H9 (cell line): ENCODE data around the gene NAT16. TPM values are rescaled to one million over a fixed set of nuclear protein-coding genes. Genes with fewer than 3 reads are reported as not detected.

Source experiments
- DNase-seq: peaks from one replicate; pipeline ENCODE4 v3.0.0-alpha.2; 2017
- H2AFZ ChIP-seq: one replicate; pipeline ENCODE4 v1.6.1; 2013; ENCODE audit warnings: mild to moderate bottlenecking, low read length, control low read depth, moderate library complexity
- H2AK5ac ChIP-seq: 2 replicates; pipeline ENCODE4 v1.6.1; 2013; ENCODE audit warnings: low read length, control low read depth, mixed read lengths; ENCODE audit not compliant: insufficient read length
- H2BK120ac ChIP-seq: one replicate; pipeline ENCODE4 v1.6.1; 2013; ENCODE audit warnings: low read depth, mild to moderate bottlenecking, low read length, control low read depth, inconsistent platforms; ENCODE audit not compliant: poor library complexity, severe bottlenecking
- H2BK12ac ChIP-seq: 2 replicates; pipeline ENCODE4 v1.6.1; 2013; ENCODE audit warnings: low read length, control low read depth, mixed read lengths, low read depth; ENCODE audit not compliant: insufficient read length
- H2BK15ac ChIP-seq: 2 replicates; pipeline ENCODE4 v1.6.1; 2013; ENCODE audit warnings: low read depth, low read length, control low read depth
- H2BK20ac ChIP-seq: one replicate; pipeline ENCODE4 v1.6.1; 2013; ENCODE audit warnings: low read depth, mild to moderate bottlenecking, low read length, control low read depth, inconsistent platforms; ENCODE audit not compliant: poor library complexity, severe bottlenecking
- H2BK5ac ChIP-seq: 2 replicates; pipeline ENCODE4 v1.6.1; 2013; ENCODE audit warnings: low read length, control low read depth, mixed read lengths; ENCODE audit not compliant: insufficient read length
- H3K14ac ChIP-seq: 2 replicates; pipeline ENCODE4 v1.6.1; 2013; ENCODE audit warnings: low read length, control low read depth; ENCODE audit not compliant: insufficient read depth
- H3K18ac ChIP-seq: 2 replicates; pipeline ENCODE4 v1.6.1; 2013; ENCODE audit warnings: low read depth, mild to moderate bottlenecking, mixed read lengths, low read length, control low read depth; ENCODE audit not compliant: insufficient read length
- H3K23ac ChIP-seq: 2 replicates; pipeline ENCODE4 v1.6.1; 2013; ENCODE audit warnings: low read length, control low read depth, mixed read lengths, low read depth; ENCODE audit not compliant: insufficient read length
- H3K23me2 ChIP-seq: 2 replicates; pipeline ENCODE4 v1.6.1; 2013; ENCODE audit warnings: low read depth, mild to moderate bottlenecking, mixed read lengths, low read length, control low read depth; ENCODE audit not compliant: insufficient read length, poor library complexity, severe bottlenecking
- H3K27ac ChIP-seq: 2 replicates; pipeline ENCODE4 v1.5.1; 2013; ENCODE audit warnings: low read length, control low read depth, mixed read lengths, low read depth; ENCODE audit not compliant: insufficient read length
- H3K27me3 ChIP-seq: 2 replicates; pipeline ENCODE4 v1.6.1; 2013; ENCODE audit warnings: low read length, control low read depth, inconsistent platforms; ENCODE audit not compliant: insufficient read depth
- H3K4ac ChIP-seq: 2 replicates; pipeline ENCODE4 v1.6.1; 2013; ENCODE audit warnings: low read depth, mild to moderate bottlenecking, control low read depth, inconsistent platforms, low read length, moderate library complexity
- H3K4me1 ChIP-seq: 2 replicates; pipeline ENCODE4 v1.6.1; 2013; ENCODE audit warnings: low read length, control low read depth, inconsistent platforms; ENCODE audit not compliant: insufficient read depth
- H3K4me2 ChIP-seq: 2 replicates; pipeline ENCODE4 v1.6.1; 2013; ENCODE audit warnings: low read length, control low read depth, mixed read lengths; ENCODE audit not compliant: insufficient read length, insufficient read depth
- H3K56ac ChIP-seq: 2 replicates; pipeline ENCODE4 v1.6.1; 2013; ENCODE audit warnings: low read depth, mild to moderate bottlenecking, mixed read lengths, low read length, control low read depth; ENCODE audit not compliant: insufficient read length
- H3K79me1 ChIP-seq: 2 replicates; pipeline ENCODE4 v1.6.1; 2013; ENCODE audit warnings: low read depth, mild to moderate bottlenecking, moderate library complexity, low read length, control low read depth, inconsistent platforms; ENCODE audit not compliant: insufficient read depth, poor library complexity, severe bottlenecking
- H3K79me2 ChIP-seq: 2 replicates; pipeline ENCODE4 v1.6.1; 2013; ENCODE audit warnings: low read length, control low read depth, inconsistent platforms; ENCODE audit not compliant: insufficient read depth
- H3K9ac ChIP-seq: 2 replicates; pipeline ENCODE4 v1.6.1; 2013; ENCODE audit warnings: low read length, control low read depth, mixed read lengths; ENCODE audit not compliant: insufficient read length; ENCODE audit errors: extremely low read depth
- H3K9me3 ChIP-seq: one replicate; pipeline ENCODE4 v1.6.1; 2013; ENCODE audit warnings: low read depth, low read length, inconsistent platforms; ENCODE audit not compliant: control insufficient read depth
- H3T11ph ChIP-seq: one replicate; pipeline ENCODE4 v1.6.1; 2013; ENCODE audit warnings: mild to moderate bottlenecking, low read length, control low read depth, inconsistent platforms
- H4K20me1 ChIP-seq: one replicate; pipeline ENCODE4 v1.6.1; 2013; ENCODE audit not compliant: control insufficient read depth, insufficient read length, insufficient read depth
- H4K5ac ChIP-seq: 2 replicates; pipeline ENCODE4 v1.6.1; 2013; ENCODE audit warnings: low read depth, mild to moderate bottlenecking, mixed read lengths, low read length, control low read depth; ENCODE audit not compliant: insufficient read length
- H4K8ac ChIP-seq: replicated peaks from 2 replicates; pipeline ENCODE4 v1.6.1; 2013; ENCODE audit warnings: low read length, control low read depth, mixed read lengths, low read depth; ENCODE audit not compliant: insufficient read length
- H4K91ac ChIP-seq: 2 replicates; pipeline ENCODE4 v1.6.1; 2013; ENCODE audit warnings: low read depth, mild to moderate bottlenecking, moderate library complexity, mixed read lengths, low read length, control low read depth; ENCODE audit not compliant: insufficient read length
- H3K27ac Mint-ChIP-seq, 3 experiments: 2 replicates in 2 of 3; 3 replicates in 1 of 3; pipeline ENCODE4 v1.8.0; 2020 to 2021; ENCODE audit warnings: mixed read lengths in 3 of 3, mild to moderate bottlenecking in 1 of 3, moderate library complexity in 1 of 3
- H3K27me3 Mint-ChIP-seq: 2 replicates; pipeline ENCODE4 v1.8.0; 2021; ENCODE audit warnings: low read depth, mild to moderate bottlenecking, moderate library complexity, mixed read lengths
- H3K36me3 Mint-ChIP-seq, 3 experiments: 2 replicates in 2 of 3; 3 replicates in 1 of 3; pipeline ENCODE4 v1.8.0; 2020 to 2021; ENCODE audit warnings: low read depth in 3 of 3, mixed read lengths in 3 of 3; ENCODE audit not compliant: insufficient read depth in 1 of 3
- H3K4me1 Mint-ChIP-seq, 2 experiments: 2 replicates each; pipeline ENCODE4 v1.8.0; 2020; ENCODE audit warnings: mixed read lengths in 2 of 2
- H3K4me3 Mint-ChIP-seq, 2 experiments: 2 replicates in 1 of 2; 3 replicates in 1 of 2; pipeline ENCODE4 v1.8.0; 2020 to 2021; ENCODE audit warnings: mild to moderate bottlenecking in 2 of 2, mixed read lengths in 2 of 2, moderate library complexity in 1 of 2
- H3K9me3 Mint-ChIP-seq, 2 experiments: 2 replicates in 1 of 2; 3 replicates in 1 of 2; pipeline ENCODE4 v1.8.0; 2020; ENCODE audit warnings: mild to moderate bottlenecking in 2 of 2, mixed read lengths in 2 of 2, moderate library complexity in 1 of 2
- WGBS: extraction: QIAGEN DNeasy Blood & Tissue Kit; methylation state at CpG from one replicate; pipeline ENCODE4 v1.1.7; 2013; ENCODE audit warnings: missing lambda C conversion rate, low lambda C conversion rate, mixed read lengths; ENCODE audit not compliant: insufficient read length; ENCODE audit errors: extremely low coverage; 5-methylcytosine and 5-hydroxymethylcytosine counted together
- total RNA-seq: library from RNA; stranded (reverse); gene quantifications from 2 replicates; pipeline ENCODE4 v1.2.1, GENCODE V29; 2021
- TF ChIP-seq, protein P1 (sequence below): fragments of 200-600 bp; sonication (generic); conservative IDR thresholded peaks from 3 replicates; pipeline ENCODE4 v1.8.0; 2021; ENCODE audit warnings: antibody characterized with exemption, mild to moderate bottlenecking

NAT16 gene
- total RNA-seq, 1 experiment from 2014 or later, result 0.50 TPM

- no peaks in the 10 kb centered on the region for H3K36me3 Mint-ChIP-seq
- no peak overlapping the region for H3K18ac ChIP-seq
- no peak overlapping the region for H3K56ac ChIP-seq
- no peak overlapping the region for H2BK120ac ChIP-seq
- no peak overlapping the region for H3K27ac Mint-ChIP-seq
- peak overlapping the region in 1 of 2 experiments; percentile 82; a peak in 2 of 5 replicates for H3K4me3 Mint-ChIP-seq
- WGBS, result no CpG with 5 or more reads among the region's 3 CpGs
- H3K4me2 ChIP-seq, result no peak overlapping the region
- H3K9me3 Mint-ChIP-seq, result peaks cover 0 to 2% of the 10 kb centered on the region in 2 experiments; a peak in 2 of 5 replicates
- H3T11ph ChIP-seq, result no peak overlapping the region
- no peaks in the 10 kb centered on the region for H3K79me2 ChIP-seq
- H4K20me1 ChIP-seq, result no peaks in the 10 kb centered on the region
- no peak overlapping the region for H4K91ac ChIP-seq
- no peaks in the 10 kb centered on the region for H3K9me3 ChIP-seq
- H2BK12ac ChIP-seq, result no peak overlapping the region
- peaks cover 36% of the 10 kb centered on the region for H3K23me2 ChIP-seq
- H3K14ac ChIP-seq, result no peak overlapping the region
- peaks cover 29 to 37% of the 10 kb centered on the region in 2 experiments for H3K4me1 Mint-ChIP-seq
- no peak overlapping the region for H2BK15ac ChIP-seq
- no peak overlapping the region for H3K27ac ChIP-seq
- H2BK20ac ChIP-seq, result no peak overlapping the region
- no peaks in the 10 kb centered on the region for H3K79me1 ChIP-seq
- no peak overlapping the region for H4K5ac ChIP-seq
- DNase-seq, result no peak
- H3K4me1 ChIP-seq, result no peaks in the 10 kb centered on the region; the same call in 1 of the 2 replicates
- TF ChIP-seq, protein P1, sequence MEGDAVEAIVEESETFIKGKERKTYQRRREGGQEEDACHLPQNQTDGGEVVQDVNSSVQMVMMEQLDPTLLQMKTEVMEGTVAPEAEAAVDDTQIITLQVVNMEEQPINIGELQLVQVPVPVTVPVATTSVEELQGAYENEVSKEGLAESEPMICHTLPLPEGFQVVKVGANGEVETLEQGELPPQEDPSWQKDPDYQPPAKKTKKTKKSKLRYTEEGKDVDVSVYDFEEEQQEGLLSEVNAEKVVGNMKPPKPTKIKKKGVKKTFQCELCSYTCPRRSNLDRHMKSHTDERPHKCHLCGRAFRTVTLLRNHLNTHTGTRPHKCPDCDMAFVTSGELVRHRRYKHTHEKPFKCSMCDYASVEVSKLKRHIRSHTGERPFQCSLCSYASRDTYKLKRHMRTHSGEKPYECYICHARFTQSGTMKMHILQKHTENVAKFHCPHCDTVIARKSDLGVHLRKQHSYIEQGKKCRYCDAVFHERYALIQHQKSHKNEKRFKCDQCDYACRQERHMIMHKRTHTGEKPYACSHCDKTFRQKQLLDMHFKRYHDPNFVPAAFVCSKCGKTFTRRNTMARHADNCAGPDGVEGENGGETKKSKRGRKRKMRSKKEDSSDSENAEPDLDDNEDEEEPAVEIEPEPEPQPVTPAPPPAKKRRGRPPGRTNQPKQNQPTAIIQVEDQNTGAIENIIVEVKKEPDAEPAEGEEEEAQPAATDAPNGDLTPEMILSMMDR, result no peak
- no peak overlapping the region for H3K9ac ChIP-seq
- peaks cover 60% of the 10 kb centered on the region for H3K27me3 ChIP-seq
- H2BK5ac ChIP-seq, result no peak overlapping the region
- no peak overlapping the region for H2AFZ ChIP-seq
- no peak overlapping the region for H2AK5ac ChIP-seq
- peaks cover 99% of the 10 kb centered on the region for H3K27me3 Mint-ChIP-seq
- H3K23ac ChIP-seq, result no peak overlapping the region
- no peak overlapping the region for H4K8ac ChIP-seq
- no peak overlapping the region for H3K4ac ChIP-seq
Measured at GRCh38 chr7:101175664-101176063, 4.4 kb downstream of the NAT16 start.
